Astrocyte (in vitro differentiated cells and primary cell): Measurements from ENCODE around the gene CRB2. TPM values are rescaled to one million over a fixed set of nuclear protein-coding genes. Genes with fewer than 3 reads are reported as not detected.

ENCODE experiments used
- DNase-seq: peaks from one replicate; pipeline ENCODE4 v3.0.0-alpha.2; 2010; ENCODE audit warnings: low read depth
- FAIRE-seq: peaks from 2 replicates; lab custom pipeline; 2011; peaks lifted over from hg19 to GRCh38; lab: Jason Lieb, UNC
- H2AFZ ChIP-seq: 2 replicates; pipeline ENCODE4 v1.6.0; 2012; ENCODE audit warnings: low read depth, low read length, inconsistent platforms
- H3K27ac ChIP-seq: 2 replicates; pipeline ENCODE4 v1.5.1; 2011; ENCODE audit warnings: low read depth, low read length, inconsistent platforms
- H3K27me3 ChIP-seq: 2 replicates; pipeline ENCODE4 v1.6.0; 2011; ENCODE audit warnings: low read length, inconsistent platforms; ENCODE audit not compliant: insufficient read depth
- H3K36me3 ChIP-seq: 2 replicates; pipeline ENCODE4 v1.5.1; 2011; ENCODE audit warnings: low read length, inconsistent platforms; ENCODE audit not compliant: insufficient read depth
- H3K4me1 ChIP-seq: 2 replicates; pipeline ENCODE4 v1.5.1; 2011; ENCODE audit warnings: low read length, inconsistent platforms; ENCODE audit not compliant: insufficient read depth
- H3K4me2 ChIP-seq: 2 replicates; pipeline ENCODE4 v1.6.0; 2012; ENCODE audit warnings: low read length, inconsistent platforms
- H3K4me3 ChIP-seq: 2 replicates; pipeline ENCODE4 v1.5.1; 2011; ENCODE audit warnings: low read depth, mild to moderate bottlenecking, low read length, inconsistent platforms; ENCODE audit not compliant: insufficient read depth
- H3K79me2 ChIP-seq: 2 replicates; pipeline ENCODE4 v1.6.0; 2012; ENCODE audit warnings: mild to moderate bottlenecking, low read length, inconsistent platforms; ENCODE audit not compliant: insufficient read depth
- H3K9ac ChIP-seq: 2 replicates; pipeline ENCODE4 v1.6.0; 2012; ENCODE audit warnings: mild to moderate bottlenecking, low read length, inconsistent platforms
- H3K9me3 ChIP-seq: 2 replicates; pipeline ENCODE4 v1.5.1; 2012; ENCODE audit warnings: low read depth, mild to moderate bottlenecking, low read length, inconsistent platforms; ENCODE audit not compliant: insufficient read depth
- H4K20me1 ChIP-seq: 2 replicates; pipeline ENCODE4 v1.6.0; 2012; ENCODE audit warnings: low read length, inconsistent platforms; ENCODE audit not compliant: insufficient read depth
- H3K27ac Mint-ChIP-seq: one replicate; pipeline ENCODE4 v1.8.0; 2021; ENCODE audit warnings: mild to moderate bottlenecking, mixed read lengths; ENCODE audit not compliant: unreplicated experiment
- H3K27me3 Mint-ChIP-seq: one replicate; pipeline ENCODE4 v1.8.0; 2021; ENCODE audit warnings: low read depth, mixed read lengths; ENCODE audit not compliant: unreplicated experiment
- H3K36me3 Mint-ChIP-seq: one replicate; pipeline ENCODE4 v1.8.0; 2021; ENCODE audit warnings: low read depth, mixed read lengths; ENCODE audit not compliant: unreplicated experiment
- H3K4me1 Mint-ChIP-seq: one replicate; pipeline ENCODE4 v1.8.0; 2021; ENCODE audit warnings: low read depth, mixed read lengths; ENCODE audit not compliant: unreplicated experiment
- H3K4me3 Mint-ChIP-seq: one replicate; pipeline ENCODE4 v1.8.0; 2021; ENCODE audit warnings: mild to moderate bottlenecking, moderate library complexity, mixed read lengths; ENCODE audit not compliant: unreplicated experiment
- H3K9me3 Mint-ChIP-seq: one replicate; pipeline ENCODE4 v1.8.0; 2021; ENCODE audit warnings: mild to moderate bottlenecking, mixed read lengths; ENCODE audit not compliant: unreplicated experiment
- CTCF ChIP-seq: IDR thresholded peaks from 2 replicates; pipeline ENCODE4 v1.5.1; 2011; ENCODE audit warnings: low read depth, mild to moderate bottlenecking, inconsistent platforms, low read length, moderate library complexity; ENCODE audit not compliant: insufficient read depth
- EZH2 ChIP-seq: IDR thresholded peaks from 2 replicates; pipeline ENCODE4 v1.6.1; 2012; ENCODE audit warnings: mild to moderate bottlenecking, low read length, inconsistent platforms; ENCODE audit not compliant: insufficient read depth
- total RNA-seq: library from RNA; stranded (reverse); gene quantifications from 2 replicates; pipeline ENCODE4 v1.2.1, GENCODE V29; 2021

The CRB2 gene
- total RNA-seq, 1 donor from 2014 or later, result 2.4 TPM

GRCh38 chr9:123357743-123358059, 1.7 kb downstream of the CRB2 start:
- H3K4me1 Mint-ChIP-seq, result peaks cover 34% of the 10 kb centered on the region
- FAIRE-seq (no peak), DNase-seq (no peak)
- no peak overlapping the region for H3K27ac ChIP-seq
- H3K9ac ChIP-seq, result no peak overlapping the region
- no peak overlapping the region for H3K4me3 Mint-ChIP-seq
- H3K27me3 Mint-ChIP-seq, result peaks cover 22% of the 10 kb centered on the region
- H3K36me3 ChIP-seq, result no peaks in the 10 kb centered on the region
- H3K4me2 ChIP-seq, result no peak overlapping the region
- H2AFZ ChIP-seq, result no peak overlapping the region
- TF ChIP-seq CTCF, result no peak
- no peak for TF ChIP-seq EZH2
- no peaks in the 10 kb centered on the region for H3K36me3 Mint-ChIP-seq
- H3K79me2 ChIP-seq, result no peaks in the 10 kb centered on the region
- H3K9me3 Mint-ChIP-seq, result no peaks in the 10 kb centered on the region
- no peak overlapping the region for H3K4me3 ChIP-seq
- no peaks in the 10 kb centered on the region for H3K9me3 ChIP-seq
- peaks cover 5% of the 10 kb centered on the region for H3K4me1 ChIP-seq
- no peaks in the 10 kb centered on the region for H4K20me1 ChIP-seq
- peaks cover 13% of the 10 kb centered on the region for H3K27me3 ChIP-seq
- no peak overlapping the region for H3K27ac Mint-ChIP-seq

GRCh38 chr9:123358181-123358905, 2.3 kb downstream of the CRB2 start:
- H3K4me1 ChIP-seq, result peaks cover 5% of the 10 kb centered on the region
- H3K4me3 Mint-ChIP-seq, result no peak overlapping the region
- H4K20me1 ChIP-seq, result no peaks in the 10 kb centered on the region

More at GRCh38 chr9:123358181-123358905, 2.3 kb downstream of the CRB2 start:
- Mint-ChIP-seq H3K36me3 (no peaks in the 10 kb centered on the region), H3K27ac (no peak overlapping the region), H3K9me3 (no peaks in the 10 kb centered on the region), H3K27me3 (peaks cover 15% of the 10 kb centered on the region), H3K4me1 (peaks cover 34% of the 10 kb centered on the region)
- Histone ChIP-seq H3K27ac (no peak overlapping the region), H3K36me3 (no peaks in the 10 kb centered on the region), H3K9ac (no peak overlapping the region), H3K4me2 (no peak overlapping the region), H3K27me3 (peaks cover 8% of the 10 kb centered on the region), H3K9me3 (no peaks in the 10 kb centered on the region), H3K79me2 (no peaks in the 10 kb centered on the region), H3K4me3 (no peak overlapping the region), H2AFZ (no peak overlapping the region)
- TF ChIP-seq CTCF (no peak), EZH2 (no peak)
- FAIRE-seq (no peak), DNase-seq (no peak)
